Measurements from ENCODE around the gene DRGX.

GRCh38 chr10:49325916-49326783, 69.7 kb downstream of the DRGX start:
- TF ChIP-seq CTCF (IDR thresholded peaks at IDR 0.05; ENCODE audit: low read depth, low read length) (no peak), POLR2A (IDR thresholded peaks at IDR 0.05; ENCODE audit: extremely low read depth, insufficient read length) (no peak), MAX (IDR thresholded peaks at IDR 0.05; ENCODE audit: low read depth, low read length) (no peak), MYC (IDR thresholded peaks at IDR 0.05; ENCODE audit: low read depth, low read length) (no peak)

All from NB4 (cell line).